Activated naive CD8-positive, alpha-beta T cell treated with anti-CD3 and anti-CD28 coated beads, Interleukin-2, amount 50 U/mL, for 16 hours (primary cell): ENCODE data around the gene CPED1.
"Not testable (repeated sequence)": the region's sequence is repeated elsewhere in the genome, so short reads cannot be mapped to it uniquely, and the experiment has no call there.

ENCODE experiments used
- DNase-seq: peaks from one replicate; pipeline ENCODE4 v3.0.0-alpha.2; 2020; ENCODE audit warnings: low read depth, low spot score

The CPED1 gene

GRCh38 chr7:121085922-121086321 is 97.4 kb downstream of the CPED1 start:
- DNase-seq = no peak

GRCh38 chr7:121088870-121089269 is 100.4 kb downstream of the CPED1 start:
- DNase-seq = no peak

GRCh38 chr7:121094829-121095228 is 106.3 kb downstream of the CPED1 start:
- no peak for DNase-seq

GRCh38 chr7:121097577-121097976 is 109.1 kb downstream of the CPED1 start:
- DNase-seq = no peak

- DNase-seq = no peak
Measured at GRCh38 chr7:121099572-121099971, 111.1 kb downstream of the CPED1 start.

GRCh38 chr7:121101083-121101482 is 112.6 kb downstream of the CPED1 start:
- DNase-seq = no peak

GRCh38 chr7:121101621-121102020 is 113.1 kb downstream of the CPED1 start:
- DNase-seq = no peak

- DNase-seq = no peak
Measured at GRCh38 chr7:121102619-121103018, 114.1 kb downstream of the CPED1 start.

GRCh38 chr7:121103086-121103485 is 114.6 kb downstream of the CPED1 start:
- DNase-seq = no peak

GRCh38 chr7:121103579-121103978 is 115.1 kb downstream of the CPED1 start:
- no peak for DNase-seq

- no peak for DNase-seq
Measured at GRCh38 chr7:121105262-121105661, 116.8 kb downstream of the CPED1 start.

GRCh38 chr7:121107923-121108498 is 119.5 kb downstream of the CPED1 start:
- DNase-seq = no peak

GRCh38 chr7:121109145-121109544 is 120.6 kb downstream of the CPED1 start:
- DNase-seq = no peak

- no peak for DNase-seq
Measured at GRCh38 chr7:121113288-121113687, 124.8 kb downstream of the CPED1 start.

- DNase-seq = no peak
Measured at GRCh38 chr7:121116396-121116795, 127.9 kb downstream of the CPED1 start.

GRCh38 chr7:121119047-121119446 is 130.5 kb downstream of the CPED1 start:
- no peak for DNase-seq

GRCh38 chr7:121123032-121123431 is 134.5 kb downstream of the CPED1 start:
- DNase-seq = no peak

GRCh38 chr7:121125454-121125853 is 136.9 kb downstream of the CPED1 start:
- not testable (repeated sequence) for DNase-seq

- DNase-seq = no peak
Measured at GRCh38 chr7:121126201-121126600, 137.7 kb downstream of the CPED1 start.

GRCh38 chr7:121126801-121127534 is 138.5 kb downstream of the CPED1 start:
- no peak for DNase-seq

GRCh38 chr7:121132940-121133339 is 144.4 kb downstream of the CPED1 start:
- no peak for DNase-seq

- DNase-seq = no peak
Measured at GRCh38 chr7:121133444-121133843, 144.9 kb downstream of the CPED1 start.

- no peak for DNase-seq
Measured at GRCh38 chr7:121137580-121137979, 149.1 kb downstream of the CPED1 start.
